K562 (cell line): Measurements from ENCODE around the gene LRRC8E. TPM values are rescaled to one million over a fixed set of nuclear protein-coding genes. Genes with fewer than 3 reads are reported as not detected.

ENCODE experiments used
- DDX20 ChIP-seq: fragments of 450-650 bp; IDR thresholded peaks from 2 replicates; pipeline ENCODE4 v1.6.1; 2016; ENCODE audit warnings: missing genetic modification characterization, low read depth, mild to moderate bottlenecking, missing compliant biosample characterization, moderate library complexity
- EP300 ChIP-seq: IDR thresholded peaks from 2 replicates; pipeline ENCODE4 v1.6.1; 2012; ENCODE audit warnings: low read length, improper control_type of control experiment
- FOXK2 ChIP-seq, 2 experiments: fragments of 450-650 bp; IDR thresholded peaks in 1 of 2; conservative IDR thresholded peaks in 1 of 2; 2 replicates each; pipeline ENCODE4 v1.6.1; 2016; ENCODE audit warnings: low read depth in 2 of 2, mild to moderate bottlenecking in 1 of 2
- HMG20B ChIP-seq: fragments of 250-450 bp; sonication (Bioruptor Pico); IDR thresholded peaks from 2 replicates; pipeline ENCODE4 v1.5.0; 2021; ENCODE audit warnings: mild to moderate bottlenecking
- IRF2 ChIP-seq: sonication (generic); formaldehyde crosslinking; IDR thresholded peaks from 2 replicates; pipeline ENCODE4 v1.8.1; 2022; ENCODE audit warnings: mild to moderate bottlenecking, missing genetic modification reagents
- JUND ChIP-seq, 2 experiments: IDR thresholded peaks; 2 replicates in 1 of 2; 3 replicates in 1 of 2; pipeline ENCODE4 v1.6.1; 2011; ENCODE audit warnings: borderline replicate concordance in 2 of 2, low read depth in 2 of 2, low read length in 2 of 2, improper control_type of control experiment in 1 of 2, missing biosample characterization in 1 of 2, missing genetic modification characterization in 1 of 2, missing genetic modification reagents in 1 of 2
- NCOA1 ChIP-seq: fragments of 450-650 bp; IDR thresholded peaks from 2 replicates; pipeline ENCODE4 v1.6.1; 2016; ENCODE audit warnings: low read depth
- NR2F6 ChIP-seq: fragments of 450-650 bp; formaldehyde crosslinking; IDR thresholded peaks from 2 replicates; pipeline ENCODE4 v1.4.0; 2020; ENCODE audit warnings: mild to moderate bottlenecking
- RUNX1 ChIP-seq: sonication (generic); IDR thresholded peaks from 2 replicates; pipeline ENCODE4 v1.6.1; 2016; ENCODE audit warnings: antibody characterized with exemption, low read depth
- SLC30A9 ChIP-seq: fragments of 250-450 bp; sonication (Bioruptor Pico); IDR thresholded peaks from 2 replicates; pipeline ENCODE4 v1.8.0; 2022; ENCODE audit warnings: mild to moderate bottlenecking, moderate library complexity
- SMARCA4 ChIP-seq: fragments of 450-650 bp; IDR thresholded peaks from 2 replicates; pipeline ENCODE4 v1.6.1; 2016
- ZFP1 ChIP-seq: fragments of 450-650 bp; formaldehyde crosslinking; IDR thresholded peaks from 2 replicates; pipeline ENCODE4 v1.4.0; 2020; ENCODE audit warnings: mild to moderate bottlenecking, mixed read lengths
- ZFPM2 ChIP-seq: fragments of 250-450 bp; sonication (Bioruptor Pico); IDR thresholded peaks from 2 replicates; pipeline ENCODE4 v1.5.1; 2022; ENCODE audit warnings: mild to moderate bottlenecking
- ZNF696 ChIP-seq: fragments of 250-450 bp; sonication (Bioruptor Pico); conservative IDR thresholded peaks from 2 replicates; pipeline ENCODE4 v1.4.0; 2020; ENCODE audit warnings: mild to moderate bottlenecking, moderate library complexity
- ZNF76 ChIP-seq: fragments of 250-450 bp; sonication (Bioruptor Pico); IDR thresholded peaks from 2 replicates; pipeline ENCODE4 v1.4.0; 2020; ENCODE audit warnings: mild to moderate bottlenecking, moderate library complexity, borderline replicate concordance
- polyA plus RNA-seq, 8 experiments: library from polyadenylated mRNA; depleted of rRNA in 4 of 8; stranded (reverse) in 5 of 8; unstranded in 3 of 8; fragments of >200 nt; fragmentation: Nextera tagmentation in 2 of 8; fragmentation: Illumina TruSeq in 1 of 8; extraction: Ambion mirVana in 2 of 8; extraction: Trizol in 1 of 8; gene quantifications; 2 replicates each; pipeline versions ENCODE4 v1.2.1 to v1.2.3, GENCODE V29; 2011 to 2014; ENCODE audit warnings: inconsistent platforms in 1 of 8, missing spikeins in 1 of 8
- total RNA-seq, 7 experiments: library from RNA; depleted of rRNA in 6 of 7; stranded (reverse); fragments of >200 nt in 6 of 7; fragmentation: Illumina TruSeq in 2 of 7; extraction: Trizol in 2 of 7; gene quantifications; 2 replicates each; pipeline versions ENCODE4 v1.2.1 to v1.2.3, GENCODE V29; 2011 to 2021; ENCODE audit warnings: low replicate concordance in 1 of 7
- TF ChIP-seq, protein P1 (sequence below): sonication (generic); formaldehyde crosslinking; IDR thresholded peaks from 2 replicates; pipeline ENCODE4 v1.8.1; 2023; ENCODE audit warnings: mild to moderate bottlenecking, missing genetic modification reagents, moderate library complexity
- TF ChIP-seq, protein P2 (sequence below): fragments of 250-450 bp; sonication (Bioruptor Pico); IDR thresholded peaks from 2 replicates; pipeline ENCODE4 v1.8.0; 2022; ENCODE audit warnings: moderate library complexity, mild to moderate bottlenecking, inconsistent platforms
- TF ChIP-seq, protein P3 (sequence below): fragments of 250-450 bp; sonication (Bioruptor Pico); IDR thresholded peaks from 2 replicates; pipeline ENCODE4 v1.8.0; 2021; ENCODE audit warnings: moderate library complexity, mild to moderate bottlenecking, inconsistent platforms
- TF ChIP-seq, protein P4 (sequence below): fragments of 250-450 bp; sonication (Bioruptor Pico); IDR thresholded peaks from 2 replicates; pipeline ENCODE4 v1.8.0; 2022; ENCODE audit warnings: moderate library complexity, mild to moderate bottlenecking, inconsistent platforms
- TF ChIP-seq, protein P5 (sequence below): fragments of 250-450 bp; sonication (Bioruptor Pico); IDR thresholded peaks from 2 replicates; pipeline ENCODE4 v1.4.0; 2020; ENCODE audit warnings: mild to moderate bottlenecking, moderate library complexity, borderline replicate concordance

Gene LRRC8E
- total and polyA plus RNA-seq, 9 of the 15 experiments (the other 6 are each of a cell fraction or from before 2014, with no cell fraction given), result 0.08 to 5.7 (median 3.5) TPM; not detected in 1

DNA sequence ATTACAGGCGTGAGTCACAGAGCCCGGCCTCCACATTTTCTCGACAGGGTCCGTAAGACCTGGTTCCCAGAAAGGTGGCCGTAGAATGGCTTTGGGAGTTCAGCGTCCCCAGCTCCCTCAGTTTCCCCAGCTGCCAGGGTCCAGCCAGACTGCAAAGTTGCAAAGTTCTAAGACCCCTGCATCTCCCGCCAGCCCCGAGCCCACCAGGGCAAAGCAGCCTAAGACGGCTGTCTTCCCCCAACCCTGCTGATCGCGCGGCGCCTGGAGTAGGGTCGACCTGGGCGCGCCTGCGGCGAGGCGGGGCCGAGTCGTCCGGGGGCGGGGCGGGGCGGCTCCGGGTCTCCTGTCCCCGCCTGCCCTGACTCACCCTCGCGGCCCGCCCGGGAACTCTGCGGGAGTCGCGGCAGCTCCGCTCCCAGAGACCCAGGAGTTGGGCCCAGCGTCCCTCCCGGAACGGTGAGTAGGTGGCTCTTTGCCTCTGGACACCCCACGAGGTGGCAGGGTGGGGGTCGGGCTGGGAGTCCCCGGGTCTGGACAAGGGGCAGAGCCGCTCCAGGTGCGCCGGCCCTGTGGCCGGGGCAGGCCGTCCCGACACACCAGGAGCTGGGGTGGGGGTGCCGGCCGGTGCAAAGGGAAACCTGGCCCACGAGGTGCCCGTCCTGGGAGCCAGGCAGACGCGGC is at the start of gene LRRC8E (continued):
- TF ChIP-seq FOXK2 (conservative IDR thresholded peaks at IDR 0.05 in 1 of 2, IDR thresholded peaks at IDR 0.05 in 1 of 2; ENCODE audit: low read depth in 2 of 2), result 0 out of 4 replicates have a peak, but pooled peaks of 1 of the 2 experiments have one; percentile 47
- TF ChIP-seq, protein P1, sequence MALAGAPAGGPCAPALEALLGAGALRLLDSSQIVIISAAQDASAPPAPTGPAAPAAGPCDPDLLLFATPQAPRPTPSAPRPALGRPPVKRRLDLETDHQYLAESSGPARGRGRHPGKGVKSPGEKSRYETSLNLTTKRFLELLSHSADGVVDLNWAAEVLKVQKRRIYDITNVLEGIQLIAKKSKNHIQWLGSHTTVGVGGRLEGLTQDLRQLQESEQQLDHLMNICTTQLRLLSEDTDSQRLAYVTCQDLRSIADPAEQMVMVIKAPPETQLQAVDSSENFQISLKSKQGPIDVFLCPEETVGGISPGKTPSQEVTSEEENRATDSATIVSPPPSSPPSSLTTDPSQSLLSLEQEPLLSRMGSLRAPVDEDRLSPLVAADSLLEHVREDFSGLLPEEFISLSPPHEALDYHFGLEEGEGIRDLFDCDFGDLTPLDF (CRISPR knock-in tag), result peak; percentile 65
- TF ChIP-seq JUND (IDR thresholded peaks at IDR 0.05; ENCODE audit: borderline replicate concordance, low read depth, low read length), result peak; percentile 72
- TF ChIP-seq JUND (tag; IDR thresholded peaks at IDR 0.05; ENCODE audit: borderline replicate concordance, low read depth, low read length), result peak; percentile 54; the same call in 1 of the 3 replicates
- no peak for TF ChIP-seq IRF2 (CRISPR knock-in tag)
- no peak for TF ChIP-seq EP300
- TF ChIP-seq SLC30A9 (CRISPR knock-in tag), result no peak
- no peak for TF ChIP-seq NR2F6 (CRISPR knock-in tag)
- TF ChIP-seq ZNF696 (CRISPR knock-in tag), result no peak
- no peak for TF ChIP-seq ZFPM2 (CRISPR knock-in tag)
- no peak for TF ChIP-seq SMARCA4
- TF ChIP-seq HMG20B (CRISPR knock-in tag), result no peak
- TF ChIP-seq, protein P2, sequence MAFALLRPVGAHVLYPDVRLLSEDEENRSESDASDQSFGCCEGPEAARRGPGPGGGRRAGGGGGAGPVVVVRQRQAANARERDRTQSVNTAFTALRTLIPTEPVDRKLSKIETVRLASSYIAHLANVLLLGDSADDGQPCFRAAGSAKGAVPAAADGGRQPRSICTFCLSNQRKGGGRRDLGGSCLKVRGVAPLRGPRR (CRISPR knock-in tag), result no peak
- TF ChIP-seq, protein P3, sequence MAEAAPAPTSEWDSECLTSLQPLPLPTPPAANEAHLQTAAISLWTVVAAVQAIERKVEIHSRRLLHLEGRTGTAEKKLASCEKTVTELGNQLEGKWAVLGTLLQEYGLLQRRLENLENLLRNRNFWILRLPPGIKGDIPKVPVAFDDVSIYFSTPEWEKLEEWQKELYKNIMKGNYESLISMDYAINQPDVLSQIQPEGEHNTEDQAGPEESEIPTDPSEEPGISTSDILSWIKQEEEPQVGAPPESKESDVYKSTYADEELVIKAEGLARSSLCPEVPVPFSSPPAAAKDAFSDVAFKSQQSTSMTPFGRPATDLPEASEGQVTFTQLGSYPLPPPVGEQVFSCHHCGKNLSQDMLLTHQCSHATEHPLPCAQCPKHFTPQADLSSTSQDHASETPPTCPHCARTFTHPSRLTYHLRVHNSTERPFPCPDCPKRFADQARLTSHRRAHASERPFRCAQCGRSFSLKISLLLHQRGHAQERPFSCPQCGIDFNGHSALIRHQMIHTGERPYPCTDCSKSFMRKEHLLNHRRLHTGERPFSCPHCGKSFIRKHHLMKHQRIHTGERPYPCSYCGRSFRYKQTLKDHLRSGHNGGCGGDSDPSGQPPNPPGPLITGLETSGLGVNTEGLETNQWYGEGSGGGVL (CRISPR knock-in tag), result no peak
- no peak for TF ChIP-seq DDX20 (tag)
- no peak for TF ChIP-seq ZNF76 (CRISPR knock-in tag)
- TF ChIP-seq RUNX1, result no peak
- TF ChIP-seq, protein P4, sequence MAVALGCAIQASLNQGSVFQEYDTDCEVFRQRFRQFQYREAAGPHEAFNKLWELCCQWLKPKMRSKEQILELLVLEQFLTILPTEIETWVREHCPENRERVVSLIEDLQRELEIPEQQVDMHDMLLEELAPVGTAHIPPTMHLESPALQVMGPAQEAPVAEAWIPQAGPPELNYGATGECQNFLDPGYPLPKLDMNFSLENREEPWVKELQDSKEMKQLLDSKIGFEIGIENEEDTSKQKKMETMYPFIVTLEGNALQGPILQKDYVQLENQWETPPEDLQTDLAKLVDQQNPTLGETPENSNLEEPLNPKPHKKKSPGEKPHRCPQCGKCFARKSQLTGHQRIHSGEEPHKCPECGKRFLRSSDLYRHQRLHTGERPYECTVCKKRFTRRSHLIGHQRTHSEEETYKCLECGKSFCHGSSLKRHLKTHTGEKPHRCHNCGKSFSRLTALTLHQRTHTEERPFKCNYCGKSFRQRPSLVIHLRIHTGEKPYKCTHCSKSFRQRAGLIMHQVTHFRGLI (CRISPR knock-in tag), result no peak
- TF ChIP-seq NCOA1, result no peak
- no peak for TF ChIP-seq ZFP1 (CRISPR knock-in tag)
- TF ChIP-seq, protein P5, sequence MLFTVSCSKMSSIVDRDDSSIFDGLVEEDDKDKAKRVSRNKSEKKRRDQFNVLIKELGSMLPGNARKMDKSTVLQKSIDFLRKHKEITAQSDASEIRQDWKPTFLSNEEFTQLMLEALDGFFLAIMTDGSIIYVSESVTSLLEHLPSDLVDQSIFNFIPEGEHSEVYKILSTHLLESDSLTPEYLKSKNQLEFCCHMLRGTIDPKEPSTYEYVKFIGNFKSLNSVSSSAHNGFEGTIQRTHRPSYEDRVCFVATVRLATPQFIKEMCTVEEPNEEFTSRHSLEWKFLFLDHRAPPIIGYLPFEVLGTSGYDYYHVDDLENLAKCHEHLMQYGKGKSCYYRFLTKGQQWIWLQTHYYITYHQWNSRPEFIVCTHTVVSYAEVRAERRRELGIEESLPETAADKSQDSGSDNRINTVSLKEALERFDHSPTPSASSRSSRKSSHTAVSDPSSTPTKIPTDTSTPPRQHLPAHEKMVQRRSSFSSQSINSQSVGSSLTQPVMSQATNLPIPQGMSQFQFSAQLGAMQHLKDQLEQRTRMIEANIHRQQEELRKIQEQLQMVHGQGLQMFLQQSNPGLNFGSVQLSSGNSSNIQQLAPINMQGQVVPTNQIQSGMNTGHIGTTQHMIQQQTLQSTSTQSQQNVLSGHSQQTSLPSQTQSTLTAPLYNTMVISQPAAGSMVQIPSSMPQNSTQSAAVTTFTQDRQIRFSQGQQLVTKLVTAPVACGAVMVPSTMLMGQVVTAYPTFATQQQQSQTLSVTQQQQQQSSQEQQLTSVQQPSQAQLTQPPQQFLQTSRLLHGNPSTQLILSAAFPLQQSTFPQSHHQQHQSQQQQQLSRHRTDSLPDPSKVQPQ (CRISPR knock-in tag), result no peak
